D721Med (cell line): ENCODE measurements around the gene PTPRF.

Experiments used
- DNase-seq: peaks from one replicate; pipeline ENCODE4 v3.0.0; 2011; ENCODE audit warnings: low spot score; ENCODE audit not compliant: insufficient read length
- FAIRE-seq: peaks from 2 replicates; lab custom pipeline; 2011; peaks lifted over from hg19 to GRCh38; lab: Jason Lieb, UNC
- CTCF ChIP-seq: IDR thresholded peaks from 2 replicates; pipeline ENCODE4 v1.5.1; 2012; ENCODE audit warnings: mild to moderate bottlenecking, control low read depth; ENCODE audit not compliant: insufficient read depth; ENCODE audit errors: missing control alignments

PTPRF gene

GRCh38 chr1:43570277-43570676 lies 39.6 kb downstream of the PTPRF start:
- DNase-seq (no peak), FAIRE-seq (no peak)
- no peak for TF ChIP-seq CTCF

GRCh38 chr1:43570715-43571114 lies 40.0 kb downstream of the PTPRF start:
- no peak for FAIRE-seq
- no peak for TF ChIP-seq CTCF
- no peak for DNase-seq

- no peak for FAIRE-seq
- no peak for DNase-seq
- TF ChIP-seq CTCF: no peak
These were observed 41.4 kb downstream of the PTPRF start for GRCh38 chr1:43572084-43572483.

GRCh38 chr1:43572538-43572937 lies 41.9 kb downstream of the PTPRF start:
- TF ChIP-seq CTCF: no peak
- FAIRE-seq: no peak
- DNase-seq: no peak

GRCh38 chr1:43573066-43573800 lies 42.5 kb downstream of the PTPRF start:
- no peak for DNase-seq
- no peak for FAIRE-seq
- no peak for TF ChIP-seq CTCF

- DNase-seq (no peak), FAIRE-seq (no peak)
These were observed 45.8 kb downstream of the PTPRF start for GRCh38 chr1:43576521-43576920.

More at GRCh38 chr1:43576521-43576920, 45.8 kb downstream of the PTPRF start:
- TF ChIP-seq CTCF: no peak
